Activated T-helper 2 cell treated with anti-CD3 and anti-CD28 coated beads, Interferon-gamma antibody, Interleukin-2, Interleukin-4, amounts not matched to agents 10 μg/mL and 5 μg/mL and 100 μg/mL, durations not matched to agents 14 hours and 24 hours and 36 hours (primary cell): ENCODE measurements around the gene EVL. TPM values are rescaled to one million over a fixed set of nuclear protein-coding genes. Genes with fewer than 3 reads are reported as not detected.

Experiments used
- DNase-seq: peaks from one replicate; pipeline ENCODE4 v3.0.0; 2021; ENCODE audit warnings: low spot score
- H3K27ac Mint-ChIP-seq: one replicate; pipeline ENCODE4 v1.8.0; 2021; ENCODE audit warnings: mixed read lengths
- H3K27me3 Mint-ChIP-seq: one replicate; pipeline ENCODE4 v1.8.0; 2021; ENCODE audit warnings: low read depth, mixed read lengths
- H3K36me3 Mint-ChIP-seq: one replicate; pipeline ENCODE4 v1.8.0; 2021; ENCODE audit warnings: low read depth, mixed read lengths
- H3K4me1 Mint-ChIP-seq: one replicate; pipeline ENCODE4 v1.8.0; 2021; ENCODE audit warnings: low read depth, mixed read lengths
- H3K4me3 Mint-ChIP-seq: one replicate; pipeline ENCODE4 v1.8.0; 2021; ENCODE audit warnings: low read depth, mild to moderate bottlenecking, moderate library complexity, mixed read lengths
- H3K9me3 Mint-ChIP-seq: one replicate; pipeline ENCODE4 v1.8.0; 2021; ENCODE audit warnings: mixed read lengths
- intact Hi-C: fragments of 100-400 bp; cut with micrococcal nuclease; formaldehyde crosslinking; loops from one replicate; pipeline ENCODE4 v1.15.1; 2023
- total RNA-seq: library from RNA; stranded (reverse); gene quantifications from 2 replicates; pipeline ENCODE4 v1.2.3, GENCODE V29; 2022

The EVL gene
- total RNA-seq, 1 donor from 2014 or later: 255 TPM

DNA sequence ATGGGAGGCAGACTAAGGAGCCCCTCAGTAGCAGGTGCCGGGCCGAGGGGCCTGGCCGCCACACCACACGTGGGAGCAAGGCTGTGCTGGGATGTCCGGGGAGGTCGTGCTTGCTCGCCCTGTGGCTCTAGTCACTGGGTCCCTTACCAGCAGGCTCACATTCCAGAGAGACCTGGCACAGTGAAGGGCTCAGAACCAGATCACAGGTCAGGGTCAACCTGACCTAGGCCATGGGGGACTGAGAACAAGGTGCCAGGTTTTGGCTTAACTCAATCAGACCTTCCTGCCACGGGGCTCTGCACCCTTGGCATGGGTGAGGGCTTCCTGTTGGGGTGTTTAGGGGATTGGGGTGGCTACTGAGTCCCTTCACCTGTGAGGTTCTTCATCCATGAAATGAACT lies 72.0 kb downstream of the EVL start:
- Mint-ChIP-seq H3K27me3 (no peaks in the 10 kb centered on the region), H3K36me3 (peaks cover 89% of the 10 kb centered on the region), H3K4me3 (no peak overlapping the region), H3K4me1 (no peaks in the 10 kb centered on the region), H3K9me3 (no peaks in the 10 kb centered on the region), H3K27ac (no peak overlapping the region)
- intact Hi-C loops: no loop called here
- no peak for DNase-seq

DNA sequence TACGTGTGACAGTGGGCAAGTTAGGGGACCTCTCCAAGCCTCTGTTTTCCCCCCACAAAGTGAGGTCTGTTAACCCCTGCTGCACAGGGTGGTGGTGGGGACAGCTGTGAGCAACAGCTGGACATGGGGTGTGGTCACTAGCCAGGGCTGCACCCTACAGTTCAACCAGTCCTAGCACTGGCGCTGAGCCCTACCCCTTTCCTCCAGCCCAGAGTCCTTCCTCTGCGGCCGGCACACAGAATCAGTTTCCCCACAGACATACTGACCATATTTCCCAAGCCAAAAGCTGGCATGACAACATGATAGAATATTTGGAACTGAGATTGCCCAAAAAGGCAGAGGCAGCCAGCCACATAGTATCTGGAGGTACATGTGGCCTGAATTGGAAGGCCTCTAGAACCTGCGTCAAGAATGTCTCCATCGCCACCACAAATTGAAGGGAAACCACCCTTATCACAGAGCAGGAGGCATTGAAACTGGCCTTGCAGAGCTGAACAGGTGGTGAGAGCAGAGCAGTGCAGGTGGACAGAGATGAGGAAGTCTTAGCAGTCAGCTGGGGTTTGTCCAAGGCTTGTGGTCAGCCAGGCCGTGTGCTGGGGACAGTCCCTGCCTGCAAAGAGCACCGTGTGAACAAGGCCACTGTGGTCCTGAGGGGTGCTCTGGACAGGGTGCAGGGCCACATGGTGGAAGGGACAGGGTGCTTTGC lies 73.0 kb downstream of the EVL start:
- Mint-ChIP-seq H3K27me3 (no peaks in the 10 kb centered on the region), H3K36me3 (peaks cover 84% of the 10 kb centered on the region), H3K4me1 (no peaks in the 10 kb centered on the region), H3K27ac (no peak overlapping the region), H3K9me3 (no peaks in the 10 kb centered on the region), H3K4me3 (no peak overlapping the region)
- intact Hi-C loops: no loop called here
- no peak for DNase-seq

DNA sequence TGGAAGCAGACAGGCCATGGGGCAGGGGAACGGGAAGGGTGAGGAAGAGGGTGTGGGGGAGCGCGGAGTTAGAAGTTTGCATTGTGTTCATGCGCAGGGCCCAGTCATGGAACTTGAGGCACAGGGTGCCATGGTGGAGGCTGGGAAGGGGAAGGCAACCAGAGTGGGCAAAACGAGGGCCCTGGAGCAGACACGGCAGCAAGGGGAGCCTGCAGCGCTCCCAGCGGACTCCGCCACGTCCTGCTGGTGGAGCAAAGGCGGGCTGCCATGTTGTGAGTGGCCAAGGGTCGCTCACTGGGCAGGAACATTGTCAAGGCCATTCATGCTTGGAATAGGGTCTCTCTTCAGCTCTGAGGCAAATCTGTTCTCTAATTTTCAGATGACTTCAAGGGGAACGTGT lies 73.7 kb downstream of the EVL start:
- no peak for DNase-seq
- H3K9me3 Mint-ChIP-seq: no peaks in the 10 kb centered on the region
- no peaks in the 10 kb centered on the region for H3K4me1 Mint-ChIP-seq
- no peak overlapping the region for H3K27ac Mint-ChIP-seq
- intact Hi-C loops: no loop called here
- H3K36me3 Mint-ChIP-seq: peaks cover 79% of the 10 kb centered on the region
- H3K4me3 Mint-ChIP-seq: no peak overlapping the region
- no peaks in the 10 kb centered on the region for H3K27me3 Mint-ChIP-seq

DNA sequence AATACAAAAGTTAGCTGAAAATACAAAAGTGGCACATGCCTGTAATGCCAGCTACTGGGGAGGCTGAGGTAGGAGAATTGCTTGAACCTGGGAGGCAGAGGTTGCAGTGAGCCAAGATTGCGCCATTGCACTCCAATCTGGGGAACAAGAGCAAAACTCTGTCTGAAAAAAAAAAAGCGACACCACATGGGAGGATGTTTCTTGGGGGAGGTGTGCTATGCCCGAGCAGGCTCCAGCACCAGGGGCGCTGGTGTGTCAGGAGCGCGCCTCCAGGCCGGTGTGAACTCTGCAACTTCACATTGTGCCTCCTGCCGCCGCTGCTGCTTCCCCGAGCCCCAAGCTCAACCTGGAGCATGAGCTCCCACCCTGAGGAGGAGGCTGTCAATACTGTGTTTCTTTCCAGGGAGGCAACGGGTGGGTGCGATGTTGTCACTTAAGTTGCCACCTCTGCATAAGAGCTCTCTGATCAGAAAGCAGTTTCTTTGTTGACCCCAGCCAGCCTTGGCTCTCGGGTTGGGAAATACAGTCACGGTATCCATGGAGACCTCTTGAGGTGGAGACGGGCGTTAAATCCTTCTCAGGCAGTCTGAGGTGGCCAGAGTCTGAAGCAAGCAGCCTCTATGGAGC lies 75.3 kb downstream of the EVL start:
- H3K27me3 Mint-ChIP-seq: no peaks in the 10 kb centered on the region
- no peaks in the 10 kb centered on the region for H3K4me1 Mint-ChIP-seq
- no peak overlapping the region for H3K4me3 Mint-ChIP-seq
- intact Hi-C loops: no loop called here
- peaks cover 66% of the 10 kb centered on the region for H3K36me3 Mint-ChIP-seq
- H3K27ac Mint-ChIP-seq: peak overlapping the region; percentile 33
- no peak for DNase-seq
- H3K9me3 Mint-ChIP-seq: no peaks in the 10 kb centered on the region

DNA sequence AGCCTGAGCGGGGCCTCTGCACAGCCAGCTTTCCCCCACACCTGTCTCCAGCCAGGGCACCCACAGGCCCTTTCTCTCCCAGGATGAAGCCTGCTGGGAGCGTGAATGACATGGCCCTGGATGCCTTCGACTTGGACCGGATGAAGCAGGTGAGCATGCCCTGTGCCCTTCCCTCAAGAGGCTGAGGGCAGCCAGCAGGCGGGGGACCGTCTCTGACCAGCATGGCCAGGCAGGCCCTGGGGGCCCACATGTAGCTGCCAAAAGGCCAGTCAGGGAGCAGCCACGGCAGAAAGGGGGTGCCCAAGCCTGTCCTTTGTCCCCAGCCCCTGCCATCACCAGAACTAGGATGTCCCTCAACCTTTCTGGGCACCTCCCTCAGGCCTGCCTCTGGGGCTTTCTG lies 75.9 kb downstream of the EVL start:
- H3K36me3 Mint-ChIP-seq: peaks cover 60% of the 10 kb centered on the region
- H3K27ac Mint-ChIP-seq: peak overlapping the region; percentile 33

DNA sequence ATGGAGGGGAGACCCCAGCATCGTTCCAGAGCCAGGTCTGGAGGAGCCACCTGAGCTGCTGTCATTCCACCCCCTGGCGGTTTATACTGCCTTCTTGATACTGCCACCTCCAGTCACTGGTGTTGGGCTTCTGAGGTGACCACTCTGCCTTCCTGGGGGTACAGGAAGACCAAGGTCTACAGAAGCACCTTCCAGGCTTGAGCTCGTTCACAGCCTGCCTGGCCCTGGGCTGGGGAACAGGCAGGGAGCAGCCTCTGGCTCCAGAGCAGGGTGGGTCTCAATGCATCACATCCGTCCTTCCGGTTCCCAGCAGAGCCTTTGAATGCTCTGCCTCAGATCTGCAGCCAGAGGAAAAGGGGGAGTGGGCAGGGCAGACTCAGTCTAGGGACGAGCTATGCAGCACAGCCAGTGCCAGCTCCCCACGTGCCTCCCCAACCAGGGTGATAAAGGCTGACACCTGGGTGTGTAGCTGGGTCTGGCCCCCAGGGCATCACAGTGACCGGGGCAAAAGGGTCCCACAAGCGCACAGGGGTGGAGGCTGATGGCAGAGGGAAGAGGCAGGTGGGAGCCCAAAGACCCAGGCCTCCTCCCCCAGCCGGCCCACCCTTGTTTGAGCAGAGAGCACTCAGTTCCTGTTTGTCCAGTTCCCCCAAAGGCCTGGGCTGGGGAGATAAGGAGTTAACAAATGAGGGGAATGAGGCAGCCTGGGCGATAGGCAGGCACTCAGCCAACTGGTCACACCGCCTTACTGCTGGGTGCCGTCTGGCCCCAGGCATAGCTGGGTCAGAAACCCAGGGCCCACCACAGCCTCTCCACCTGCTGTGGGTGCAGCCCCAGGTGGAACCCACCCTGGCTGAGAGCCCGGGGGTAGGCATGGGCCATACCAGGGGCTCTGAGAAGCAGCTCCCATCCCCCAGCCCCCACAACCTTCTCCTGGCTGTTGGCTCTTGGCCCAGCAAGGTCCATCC lies 77.1 kb downstream of the EVL start:
- Mint-ChIP-seq H3K36me3 (peaks cover 49% of the 10 kb centered on the region), H3K27ac (no peak overlapping the region)

More for the DNA sequence above, 75.9 kb downstream of the EVL start:
- H3K9me3 Mint-ChIP-seq: no peaks in the 10 kb centered on the region
- no peak for DNase-seq
- no peaks in the 10 kb centered on the region for H3K4me1 Mint-ChIP-seq
- H3K27me3 Mint-ChIP-seq: no peaks in the 10 kb centered on the region
- no peak overlapping the region for H3K4me3 Mint-ChIP-seq
- intact Hi-C loops: no loop called here

DNA sequence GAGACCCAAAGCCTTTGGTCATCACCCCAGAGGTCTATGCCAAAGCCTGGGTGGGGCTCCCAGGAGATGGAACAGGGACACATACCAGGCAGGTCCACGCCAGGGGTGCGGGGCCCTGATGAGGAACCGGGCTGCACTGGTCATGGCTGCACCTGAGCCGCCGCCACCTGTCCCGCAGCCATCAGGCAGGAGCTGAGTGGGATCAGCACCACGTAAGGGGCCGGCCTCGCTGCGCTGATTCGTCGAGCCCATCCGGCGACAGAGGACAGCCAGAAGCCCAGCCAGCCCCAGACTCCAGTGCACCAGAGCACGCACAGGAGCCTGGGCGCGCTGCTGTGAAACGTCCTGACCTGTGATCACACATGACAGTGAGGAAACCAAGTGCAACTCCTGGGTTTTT lies 78.3 kb downstream of the EVL start:
- H3K27me3 Mint-ChIP-seq: no peaks in the 10 kb centered on the region
- H3K4me1 Mint-ChIP-seq: peaks cover 3% of the 10 kb centered on the region
- intact Hi-C loops: no loop called here
- no peak overlapping the region for H3K27ac Mint-ChIP-seq
- DNase-seq: no peak
- no peaks in the 10 kb centered on the region for H3K9me3 Mint-ChIP-seq
- H3K4me3 Mint-ChIP-seq: no peak overlapping the region
- peaks cover 38% of the 10 kb centered on the region for H3K36me3 Mint-ChIP-seq

More for the DNA sequence above, 77.1 kb downstream of the EVL start:
- intact Hi-C loops: no loop called here
- Mint-ChIP-seq H3K4me1 (peaks cover 3% of the 10 kb centered on the region), H3K9me3 (no peaks in the 10 kb centered on the region), H3K4me3 (no peak overlapping the region), H3K27me3 (no peaks in the 10 kb centered on the region)
- no peak for DNase-seq

DNA sequence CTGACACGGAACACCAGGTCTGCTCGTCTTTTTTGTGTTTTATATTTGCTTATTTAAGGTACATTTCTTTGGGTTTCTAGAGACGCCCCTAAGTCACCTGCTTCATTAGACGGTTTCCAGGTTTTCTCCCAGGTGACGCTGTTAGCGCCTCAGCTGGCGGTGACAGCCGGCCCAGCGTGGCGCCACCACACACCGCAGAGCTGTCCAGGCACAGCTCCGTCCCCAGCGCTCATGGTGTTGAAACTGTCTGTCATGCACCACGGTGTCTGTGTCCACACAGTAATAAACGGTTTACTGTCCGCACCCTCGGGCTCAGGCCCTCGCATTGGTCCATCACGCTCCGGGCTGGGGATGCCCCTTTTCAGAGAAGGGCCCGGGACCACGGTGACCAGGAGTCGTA lies 78.7 kb downstream of the EVL start:
- peaks cover 3% of the 10 kb centered on the region for H3K4me1 Mint-ChIP-seq
- H3K9me3 Mint-ChIP-seq: no peaks in the 10 kb centered on the region
- no peak for DNase-seq
- no peak overlapping the region for H3K4me3 Mint-ChIP-seq
- intact Hi-C loops: no loop called here
- peaks cover 34% of the 10 kb centered on the region for H3K36me3 Mint-ChIP-seq
- H3K27me3 Mint-ChIP-seq: no peaks in the 10 kb centered on the region
- no peak overlapping the region for H3K27ac Mint-ChIP-seq

DNA sequence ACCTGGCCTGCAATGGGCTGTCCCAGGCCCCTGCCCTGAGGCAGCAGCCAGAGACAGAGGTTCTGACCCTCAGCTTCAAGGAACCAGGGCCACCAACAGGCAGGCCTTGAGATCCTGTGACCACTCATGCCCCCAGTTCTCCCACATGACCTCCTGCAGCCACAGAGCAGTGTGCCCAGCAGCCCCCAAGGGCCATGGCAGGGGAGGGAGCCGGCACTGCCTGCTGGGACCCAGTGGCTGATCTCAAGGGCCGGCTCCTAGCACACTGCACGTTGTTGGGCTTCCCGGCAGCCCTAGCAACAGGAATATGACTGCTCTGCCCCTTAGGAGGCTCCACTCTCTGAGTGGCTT lies 79.4 kb downstream of the EVL start:
- H3K36me3 Mint-ChIP-seq: peaks cover 28% of the 10 kb centered on the region
- intact Hi-C loops: no loop called here
- DNase-seq: no peak
- no peak overlapping the region for H3K4me3 Mint-ChIP-seq
- H3K4me1 Mint-ChIP-seq: peaks cover 3% of the 10 kb centered on the region
- H3K9me3 Mint-ChIP-seq: no peaks in the 10 kb centered on the region
- H3K27ac Mint-ChIP-seq: no peak overlapping the region
- no peaks in the 10 kb centered on the region for H3K27me3 Mint-ChIP-seq

DNA sequence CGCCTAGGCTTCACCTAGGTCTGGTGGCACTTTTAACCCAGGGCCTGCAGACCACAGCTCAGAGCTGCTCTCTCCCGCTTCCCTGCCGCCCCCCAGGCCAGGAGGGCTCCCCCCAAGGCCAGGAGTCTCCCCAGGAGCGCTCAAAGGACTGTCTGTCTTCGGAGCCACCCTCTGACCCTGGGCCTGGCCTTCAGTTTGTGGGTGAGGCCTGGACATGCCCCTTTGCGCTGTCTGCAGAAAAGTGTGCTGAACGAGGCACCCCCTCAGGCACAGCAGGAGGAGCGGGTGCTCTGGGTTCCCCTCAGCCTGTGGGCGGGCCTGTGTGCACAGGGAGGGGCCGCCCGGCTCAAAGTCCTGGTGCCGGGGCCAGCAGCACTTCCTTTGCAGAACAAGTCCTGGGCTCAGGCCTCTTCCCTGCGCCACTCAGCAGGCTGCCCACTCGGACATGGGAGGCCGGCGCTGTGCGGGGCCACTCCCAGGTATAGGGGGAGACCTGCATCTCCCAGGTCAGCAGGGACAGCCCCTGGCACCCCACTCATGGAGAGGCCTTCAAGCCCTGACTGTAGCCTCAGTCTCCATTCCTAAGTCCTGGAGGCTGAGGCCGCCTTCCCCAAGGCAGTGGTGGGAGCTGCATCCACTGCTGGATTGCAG lies 79.9 kb downstream of the EVL start:
- H3K4me3 Mint-ChIP-seq: no peak overlapping the region
- no peak overlapping the region for H3K27ac Mint-ChIP-seq
- no peak for DNase-seq
- peaks cover 26% of the 10 kb centered on the region for H3K36me3 Mint-ChIP-seq
- no peaks in the 10 kb centered on the region for H3K9me3 Mint-ChIP-seq
- H3K4me1 Mint-ChIP-seq: peaks cover 3% of the 10 kb centered on the region
- no peaks in the 10 kb centered on the region for H3K27me3 Mint-ChIP-seq
- intact Hi-C loops: no loop called here

DNA sequence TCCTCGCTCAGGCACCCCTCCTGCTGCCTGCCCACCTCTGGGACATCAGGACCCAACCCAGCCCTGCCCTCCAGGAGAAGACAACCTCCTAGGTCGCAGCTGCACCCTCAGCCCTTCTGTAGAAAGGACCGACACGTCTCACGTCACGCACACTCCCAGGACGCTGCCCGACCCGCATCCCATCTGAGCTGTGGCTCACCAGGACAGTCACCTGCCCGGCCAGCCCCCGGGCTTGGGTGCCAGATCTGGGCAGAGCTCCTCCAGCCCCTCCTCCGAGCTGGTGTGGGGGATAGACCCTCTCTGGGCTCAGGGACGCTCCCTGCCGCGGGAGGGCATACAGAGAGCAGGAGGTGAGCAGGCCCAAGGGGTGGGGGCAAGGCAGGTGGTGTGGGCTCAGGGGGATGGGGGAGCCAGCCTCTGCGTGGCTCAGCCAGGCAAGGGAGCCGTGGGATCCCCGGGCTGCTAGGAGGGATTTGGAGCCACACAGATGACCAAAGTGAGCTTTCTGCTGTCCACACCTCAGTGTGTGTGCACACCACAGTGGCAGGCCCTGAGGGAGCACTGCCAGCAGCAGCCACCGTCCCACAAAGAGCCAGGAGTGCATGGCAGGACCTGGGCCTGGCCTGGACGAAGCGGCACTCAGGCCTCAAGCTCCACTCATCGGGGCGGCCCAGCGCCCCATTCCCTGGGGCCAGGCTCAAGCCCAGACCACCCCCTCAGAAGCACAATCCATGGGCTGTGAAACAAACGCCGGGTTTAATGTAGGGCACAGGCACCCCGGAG lies 80.7 kb downstream of the EVL start:
- Mint-ChIP-seq H3K36me3 (peaks cover 20% of the 10 kb centered on the region), H3K9me3 (no peaks in the 10 kb centered on the region), H3K4me3 (no peak overlapping the region), H3K4me1 (peaks cover 3% of the 10 kb centered on the region), H3K27me3 (no peaks in the 10 kb centered on the region), H3K27ac (no peak overlapping the region)
- DNase-seq: no peak
- intact Hi-C loops: no loop called here

DNA sequence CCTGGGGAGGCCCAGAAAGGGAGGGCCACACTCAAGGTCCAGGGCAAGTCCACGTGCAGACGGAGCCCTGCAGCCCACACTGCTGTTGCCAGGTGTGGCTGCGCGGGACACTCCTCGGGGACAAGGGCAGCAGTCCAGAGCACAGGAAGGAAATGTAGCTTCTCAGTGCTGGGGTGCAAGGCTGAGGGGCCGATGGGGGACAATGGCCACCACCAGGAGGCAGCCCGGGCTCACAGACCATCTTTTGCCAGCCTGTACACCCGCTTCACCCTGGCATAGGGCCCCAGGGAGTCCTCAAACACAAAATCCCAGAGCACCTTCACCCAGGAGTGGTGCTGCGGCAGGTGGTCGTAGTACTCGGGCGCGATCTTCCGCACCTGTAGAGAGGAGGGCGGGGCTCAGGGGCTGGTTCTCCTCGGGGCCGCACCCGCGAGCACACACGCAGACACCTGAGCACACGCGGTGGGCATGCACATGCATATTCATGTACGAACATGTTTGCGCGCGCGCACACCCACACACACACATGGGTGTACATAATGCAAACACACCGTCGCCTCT lies 81.4 kb downstream of the EVL start:
- Mint-ChIP-seq H3K36me3 (peaks cover 16% of the 10 kb centered on the region), H3K4me3 (no peak overlapping the region), H3K27me3 (no peaks in the 10 kb centered on the region), H3K4me1 (peaks cover 3% of the 10 kb centered on the region), H3K9me3 (no peaks in the 10 kb centered on the region), H3K27ac (no peak overlapping the region)
- no peak for DNase-seq
- intact Hi-C loops: no loop called here
